ENCODE data around the gene LRMDA. TPM values are rescaled to one million over a fixed set of nuclear protein-coding genes. Genes with fewer than 3 reads are reported as not detected.

Gene LRMDA
- total and polyA plus RNA-seq, 2 donors (not counting 3 experiments of a cell fraction or from before 2014, with no cell fraction given): 9.7 to 18.0 TPM

- dilution Hi-C loops (cut with MboI; ENCODE audit: extremely low pct_ligation_motif_present, low sequenced_read_pairs) (no loop called here), intact Hi-C loops (cut with micrococcal nuclease) (no loop called here)
- no peaks in the 10 kb centered on the region for H3K79me2 ChIP-seq (ENCODE audit: control insufficient read depth, insufficient read depth, low read length)
- no peaks in the 10 kb centered on the region for H3K9me3 ChIP-seq (replicated peaks; ENCODE audit: control insufficient read depth, insufficient read depth, low read length)
- no peak overlapping the region for H3K4me3 ChIP-seq (replicated peaks in 1 of 3; ENCODE audit: insufficient read depth in 1 of 3, low read depth in 1 of 3, low read length in 3 of 3)
- no peak overlapping the region for H2AFZ ChIP-seq (ENCODE audit: low read depth, low read length)
- no peak overlapping the region for H3K9ac ChIP-seq (replicated peaks; ENCODE audit: extremely low read depth, insufficient read depth, low read length)
- no peak for TF ChIP-seq MYC (IDR thresholded peaks at IDR 0.05; ENCODE audit: low read depth, low read length)
- TF ChIP-seq GATA2 (IDR thresholded peaks at IDR 0.05; ENCODE audit: insufficient read depth, insufficient read length, low read depth, low read length): no peak
- TF ChIP-seq JUN (IDR thresholded peaks at IDR 0.05; ENCODE audit: borderline replicate concordance, insufficient read depth, insufficient read length, low read depth): no peak
- no peak for TF ChIP-seq POLR2AphosphoS5 (IDR thresholded peaks at IDR 0.05; ENCODE audit: insufficient read depth, low read depth, low read length)
- no peak for TF ChIP-seq EZH2 (IDR thresholded peaks at IDR 0.05; ENCODE audit: borderline replicate concordance, low read depth, low read length, severe bottlenecking)
- TF ChIP-seq CTCF (IDR thresholded peaks at IDR 0.05; ENCODE audit: extremely low read depth in 1 of 2, insufficient read depth in 1 of 2, low read depth in 1 of 2, low read length in 2 of 2): no peak
- TF ChIP-seq MAX (IDR thresholded peaks at IDR 0.05; ENCODE audit: insufficient read depth, insufficient read length): no peak
- TF ChIP-seq POLR2A (IDR thresholded peaks at IDR 0.05; ENCODE audit: low read depth, low read length): no peak
- no peak for TF ChIP-seq FOS (IDR thresholded peaks at IDR 0.05; ENCODE audit: borderline replicate concordance, insufficient read depth, low read length)
- no peak overlapping the region for H3K27ac ChIP-seq (ENCODE audit: insufficient read depth, low read depth, low read length)
- no peaks in the 10 kb centered on the region for H3K27me3 ChIP-seq (ENCODE audit: control insufficient read depth in 2 of 2, insufficient read depth in 2 of 2, low read length in 2 of 2)
- H4K20me1 ChIP-seq (replicated peaks; ENCODE audit: control insufficient read depth, extremely low read depth, insufficient read depth, low read length): no peaks in the 10 kb centered on the region
- H3K4me1 ChIP-seq (ENCODE audit: control insufficient read depth, extremely low read depth, insufficient read depth, low read length): no peaks in the 10 kb centered on the region
- H3K9me1 ChIP-seq (replicated peaks; ENCODE audit: control insufficient read depth, extremely low read depth, insufficient read depth, low read length): no peaks in the 10 kb centered on the region
- H3K4me2 ChIP-seq (ENCODE audit: insufficient read depth, low read length): no peak overlapping the region
- no TSS peak for BruUV-seq (replicated peaks)
- DNase-seq (ENCODE audit: low read depth, low spot score) (no peak), FAIRE-seq (no peak)
- no peaks in the 10 kb centered on the region for H3K36me3 ChIP-seq (ENCODE audit: control insufficient read depth in 2 of 2, extremely low read depth in 1 of 2, insufficient read depth in 2 of 2, low read length in 2 of 2)
- ChIA-PET POLR2A (no interaction called here), CTCF (interaction anchor here (1.2 kb wide), 1 partner anchor 33 kb away, joined by 3 read pairs; no protein-coding TSS in a partner anchor)
Measured at GRCh38 chr10:76068856-76069255, 637.4 kb downstream of the LRMDA start.
